ENCODE results near the gene UBQLN4. TPM values are rescaled to one million over a fixed set of nuclear protein-coding genes. Genes with fewer than 3 reads are reported as not detected.

UBQLN4 gene
- total and polyA plus RNA-seq, 9 of the 15 experiments (the other 6 are each of a cell fraction or from before 2014, with no cell fraction given), result 13.5 to 65.5 (median 37.0) TPM

DNA sequence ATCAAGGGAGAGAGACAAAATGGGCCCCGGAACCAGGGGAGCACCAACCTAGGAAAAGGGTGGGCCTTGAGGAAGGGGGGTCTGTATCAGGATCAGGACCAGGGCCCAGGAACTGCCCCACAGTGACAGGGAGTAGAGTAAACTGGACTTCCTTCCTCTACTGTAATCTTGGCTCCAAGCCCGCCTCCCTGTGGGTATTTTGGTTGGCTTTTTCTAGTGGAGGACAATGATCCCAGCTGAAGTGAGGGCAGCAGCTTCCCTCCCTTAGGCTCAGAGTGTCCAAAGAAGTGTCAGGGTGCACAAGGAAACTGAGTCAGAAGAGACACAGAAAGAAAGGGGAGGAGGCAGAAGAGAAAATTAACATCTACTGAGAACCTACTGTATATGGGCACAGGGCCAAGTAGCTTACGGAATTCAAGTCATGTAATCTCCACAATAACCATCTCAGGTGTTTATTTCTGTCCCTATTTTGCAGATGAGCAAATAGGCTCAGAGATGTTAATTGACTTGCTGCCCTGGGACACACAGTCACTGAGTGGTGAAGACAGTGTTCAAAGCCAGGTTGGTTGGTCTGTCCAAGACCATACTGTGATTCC is 4.8 kb downstream of the UBQLN4 start:
- Histone ChIP-seq H3K36me3 (ENCODE audit: control insufficient read depth, insufficient read depth, low read length) (peaks cover 65% of the 10 kb centered on the region), H3K9ac (ENCODE audit: insufficient read depth in 1 of 2, low read depth in 2 of 2, low read length in 2 of 2) (no peak overlapping the region), H3K27me3 (ENCODE audit: control insufficient read depth in 2 of 2, insufficient read depth in 2 of 2, low read length in 2 of 2) (no peaks in the 10 kb centered on the region), H4K20me1 (replicated peaks; ENCODE audit: control insufficient read depth, insufficient read depth, low read length) (peaks cover 3% of the 10 kb centered on the region; the same call in 1 of the 2 replicates), H3K79me2 (ENCODE audit: control insufficient read depth, insufficient read depth, low read length) (peaks cover 27% of the 10 kb centered on the region), H3K9me1 (ENCODE audit: control insufficient read depth, insufficient read depth, low read length) (no peaks in the 10 kb centered on the region), H3K9me3 (replicated peaks; ENCODE audit: control insufficient read depth, insufficient read depth, low read depth, low read length) (no peaks in the 10 kb centered on the region), H3K27ac (ENCODE audit: extremely low read depth, low read depth, low read length) (no peak overlapping the region), H3K4me1 (replicated peaks in 1 of 2; ENCODE audit: control insufficient read depth in 2 of 2, insufficient read depth in 2 of 2, low read length in 2 of 2) (peaks cover 8% of the 10 kb centered on the region in 2 experiments; a peak in 4 of 5 replicates), H2AFZ (ENCODE audit: low read depth, low read length) (no peak overlapping the region), H3K4me2 (ENCODE audit: insufficient read depth, low read length) (no peak overlapping the region), H3K4me3 (no peak overlapping the region)
- BruUV-seq (replicated peaks), result no TSS peak
- no peak for TF ChIP-seq POLR2B (IDR thresholded peaks at IDR 0.05; ENCODE audit: low read depth, partially characterized antibody)
- TF ChIP-seq NFIC (IDR thresholded peaks at IDR 0.05), result peak; percentile 65
- CTCF ChIA-PET (ENCODE audit: low intra/inter-chr PET ratio), result no interaction called here
- FAIRE-seq (no peak), ATAC-seq (no peak), DNase-seq (ENCODE audit: extremely low read depth in 1 of 4, low spot score in 3 of 4) (no peak)
- intact Hi-C loops (cut with micrococcal nuclease) (no loop called here), in situ Hi-C loops (cut with MboI) (no loop called here)
- POLR2A ChIA-PET, result interaction anchor here (0.6 to 2.0 kb wide), 3 partner anchors 8 to 369 kb away, joined by 3 to 8 read pairs (median 4); no protein-coding TSS in a partner anchor
- 84% methylated on average over 3 of the region's 3 CpGs for WGBS (ENCODE audit: insufficient coverage, low coverage, missing lambda C conversion rate)

DNA sequence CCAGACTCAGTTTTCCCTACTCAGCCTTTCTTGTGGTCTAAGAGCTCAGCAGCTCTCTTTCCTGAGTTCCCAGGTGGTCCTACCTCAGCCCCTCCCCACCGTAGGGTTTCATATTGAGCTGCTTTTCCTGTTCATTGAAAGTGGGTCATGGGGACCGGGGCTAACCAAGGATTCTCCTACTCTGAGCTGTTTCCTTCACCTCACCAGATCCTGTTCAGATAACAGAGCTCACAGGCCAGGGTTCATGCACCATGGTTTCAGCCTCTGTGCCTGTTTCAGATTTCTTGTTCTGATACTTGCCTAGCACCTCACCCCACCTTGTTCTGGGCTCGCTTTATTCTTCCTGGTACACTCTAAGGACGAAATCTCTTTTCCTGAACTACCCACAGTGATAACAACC is 8.5 kb downstream of the UBQLN4 start:
- Histone ChIP-seq H4K20me1 (replicated peaks; ENCODE audit: control insufficient read depth, insufficient read depth, low read length) (peaks cover 3% of the 10 kb centered on the region; the same call in 1 of the 2 replicates), H3K4me1 (replicated peaks in 1 of 2; ENCODE audit: control insufficient read depth in 2 of 2, insufficient read depth in 2 of 2, low read length in 2 of 2) (peaks cover 4 to 5% of the 10 kb centered on the region in 2 experiments; a peak in 4 of 5 replicates), H3K79me2 (ENCODE audit: control insufficient read depth, insufficient read depth, low read length) (peaks cover 3% of the 10 kb centered on the region; the same call in 1 of the 3 replicates), H3K9me3 (replicated peaks; ENCODE audit: control insufficient read depth, insufficient read depth, low read depth, low read length) (no peaks in the 10 kb centered on the region), H3K9ac (ENCODE audit: insufficient read depth in 1 of 2, low read depth in 2 of 2, low read length in 2 of 2) (peak overlapping the region in 1 of 2 experiments; percentile 43; a peak in 1 of 4 replicates), H3K4me2 (ENCODE audit: insufficient read depth, low read length) (no peak overlapping the region), H3K36me3 (ENCODE audit: control insufficient read depth, insufficient read depth, low read length) (peaks cover 79% of the 10 kb centered on the region), H3K9me1 (ENCODE audit: control insufficient read depth, insufficient read depth, low read length) (no peaks in the 10 kb centered on the region), H3K4me3 (no peak overlapping the region), H3K27me3 (ENCODE audit: control insufficient read depth in 2 of 2, insufficient read depth in 2 of 2, low read length in 2 of 2) (no peaks in the 10 kb centered on the region), H2AFZ (ENCODE audit: low read depth, low read length) (no peak overlapping the region), H3K27ac (ENCODE audit: extremely low read depth, low read depth, low read length) (no peak overlapping the region)
- intact Hi-C loops (cut with micrococcal nuclease), result no loop called here
- CTCF ChIA-PET (ENCODE audit: low intra/inter-chr PET ratio), result no interaction called here
- no peak for TF ChIP-seq XRCC3 (IDR thresholded peaks at IDR 0.05)
- TF ChIP-seq DIDO1 (tag; IDR thresholded peaks at IDR 0.05; ENCODE audit: low read depth), result no peak
- no peak for TF ChIP-seq PCBP1 (IDR thresholded peaks at IDR 0.05; ENCODE audit: low read depth, low read length, poor library complexity, severe bottlenecking)
- no peak for TF ChIP-seq POLR2G (IDR thresholded peaks at IDR 0.05; ENCODE audit: low read depth, low read length)
- ATAC-seq, result no peak
- POLR2A ChIA-PET, result interaction anchor here (0.6 to 1.1 kb wide), 4 partner anchors 22 to 213 kb away, joined by 3 to 4 read pairs (median 4); no protein-coding TSS in a partner anchor
- BruUV-seq (replicated peaks), result no TSS peak
- WGBS (ENCODE audit: insufficient coverage, low coverage, missing lambda C conversion rate), result 75% methylated on average over 4 of the region's 4 CpGs
- no peak for FAIRE-seq
- in situ Hi-C loops (cut with MboI), result no loop called here
- DNase-seq (ENCODE audit: extremely low read depth in 1 of 4, low spot score in 3 of 4), result no peak
